ENCODE results near the gene IL21R.
A peak's percentile ranks its signal among the peaks of the same experiment; 100 is the strongest.

Gene IL21R

GRCh38 chr16:27491894-27492587 is 90.1 kb downstream of the IL21R start:
- DNase-seq (ENCODE audit: low read depth, low spot score): no peak
- CTCF ChIA-PET: interaction anchor here (1.2 kb wide), 1 partner anchor 10 kb away, joined by 3 read pairs; no protein-coding TSS in a partner anchor
- POLR2A ChIA-PET: no interaction called here
- no peak overlapping the region for H3K4me3 ChIP-seq (ENCODE audit: low read depth, low read length)
- TF ChIP-seq CTCF (IDR thresholded peaks at IDR 0.05; ENCODE audit: insufficient read depth, low read length, missing control alignments): no peak

DNA sequence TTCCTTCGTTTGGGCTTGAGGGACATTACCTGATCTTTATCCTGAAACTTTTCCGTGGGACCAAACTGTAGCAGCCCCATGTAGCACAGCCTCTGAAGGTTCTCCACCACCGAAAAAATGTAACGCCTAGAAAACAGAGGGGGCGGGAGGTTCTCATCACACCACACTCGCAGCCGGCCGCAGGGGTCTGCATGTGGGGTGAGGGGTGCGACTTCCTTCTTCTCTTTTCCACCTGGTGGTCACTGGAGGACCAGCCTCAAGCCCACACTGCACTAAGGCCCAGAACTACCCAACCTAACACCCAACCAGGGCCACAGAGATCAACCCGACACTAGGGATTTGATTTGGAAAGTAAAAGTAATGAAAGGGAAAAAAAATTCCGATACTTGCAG is 90.6 kb downstream of the IL21R start:
- TF ChIP-seq CTCF (IDR thresholded peaks at IDR 0.05; ENCODE audit: insufficient read depth, low read length, missing control alignments): no peak
- DNase-seq (ENCODE audit: low read depth, low spot score): no peak
- ChIA-PET CTCF (no interaction called here), POLR2A (no interaction called here)
- no peak overlapping the region for H3K4me3 ChIP-seq (ENCODE audit: low read depth, low read length)

DNA sequence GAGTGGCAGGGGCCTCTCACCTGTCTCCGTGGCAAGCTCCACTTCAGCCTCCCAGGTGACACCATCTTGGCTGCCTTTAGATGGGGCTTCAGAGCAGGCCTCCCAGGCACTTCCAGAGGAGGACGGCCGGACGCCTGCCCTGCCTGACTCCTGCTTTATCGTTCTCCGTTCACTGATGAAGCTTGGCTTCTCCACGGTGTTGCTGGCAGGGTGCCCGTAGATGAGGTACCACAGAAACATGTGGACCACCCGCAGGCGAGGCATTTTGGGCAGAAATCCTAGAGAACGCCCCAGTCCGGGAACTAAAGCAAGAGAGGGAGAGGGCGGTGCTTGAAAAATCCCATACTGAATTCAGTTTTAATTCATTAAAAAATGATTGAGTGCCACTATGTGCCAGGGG is 93.2 kb downstream of the IL21R start:
- no peak overlapping the region for H3K4me3 ChIP-seq (ENCODE audit: low read depth, low read length)
- ChIA-PET CTCF (interaction anchor here (0.6 to 1.1 kb wide), 5 partner anchors 16 to 576 kb away, joined by 3 read pairs; no protein-coding TSS in a partner anchor), POLR2A (interaction anchor here (1.2 to 1.3 kb wide), 2 partner anchors 19 to 33 kb away, joined by 3 read pairs; no protein-coding TSS in a partner anchor)
- no peak for TF ChIP-seq CTCF (IDR thresholded peaks at IDR 0.05; ENCODE audit: insufficient read depth, low read length, missing control alignments)
- DNase-seq (ENCODE audit: low read depth, low spot score): peak; percentile 42

DNA sequence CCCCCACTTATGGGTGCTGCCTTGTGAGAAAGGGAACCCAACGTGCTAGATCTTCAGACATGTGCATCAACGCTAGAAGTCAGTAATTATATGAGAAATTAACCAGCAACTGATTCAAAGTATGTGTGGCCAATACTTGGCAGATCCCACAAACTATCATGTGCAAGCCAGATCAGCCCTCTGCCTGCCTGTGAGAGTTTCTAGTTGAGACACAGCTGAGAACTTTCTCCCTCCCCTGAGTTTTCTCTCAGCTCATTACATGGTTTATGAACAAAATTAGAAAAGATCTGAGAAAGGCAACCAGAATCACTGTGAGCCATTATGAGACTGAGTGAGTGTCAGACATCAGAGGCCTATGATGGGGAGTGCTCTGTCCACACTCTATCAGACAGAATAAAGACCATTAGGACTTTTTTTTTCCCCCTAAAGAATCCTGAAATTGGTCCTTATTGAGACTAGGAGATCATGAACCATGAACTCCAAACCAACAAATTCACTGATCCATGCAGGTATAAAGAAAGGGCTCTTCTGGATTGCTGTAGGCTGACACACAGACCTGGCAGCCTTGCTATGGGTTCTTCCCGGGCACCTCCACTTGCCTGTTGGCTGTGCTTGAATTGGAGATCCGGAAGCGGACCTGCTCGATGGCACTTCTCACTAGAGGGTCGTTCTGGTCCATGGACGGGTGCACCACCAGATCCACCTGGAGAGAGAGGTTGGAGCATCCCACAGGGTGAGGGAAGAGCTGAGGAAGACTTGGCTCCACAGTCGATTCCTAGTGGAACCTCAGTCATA is 96.3 kb downstream of the IL21R start:
- no peak for TF ChIP-seq CTCF (IDR thresholded peaks at IDR 0.05; ENCODE audit: insufficient read depth, low read length, missing control alignments)
- ChIA-PET CTCF (interaction anchor here (1.7 to 2.8 kb wide), 3 partner anchors 11 to 18 kb away, joined by 4 to 20 read pairs (median 4); no protein-coding TSS in a partner anchor), POLR2A (no interaction called here)
- no peak overlapping the region for H3K4me3 ChIP-seq (ENCODE audit: low read depth, low read length)
- DNase-seq (ENCODE audit: low read depth, low spot score): peak; percentile 7

DNA sequence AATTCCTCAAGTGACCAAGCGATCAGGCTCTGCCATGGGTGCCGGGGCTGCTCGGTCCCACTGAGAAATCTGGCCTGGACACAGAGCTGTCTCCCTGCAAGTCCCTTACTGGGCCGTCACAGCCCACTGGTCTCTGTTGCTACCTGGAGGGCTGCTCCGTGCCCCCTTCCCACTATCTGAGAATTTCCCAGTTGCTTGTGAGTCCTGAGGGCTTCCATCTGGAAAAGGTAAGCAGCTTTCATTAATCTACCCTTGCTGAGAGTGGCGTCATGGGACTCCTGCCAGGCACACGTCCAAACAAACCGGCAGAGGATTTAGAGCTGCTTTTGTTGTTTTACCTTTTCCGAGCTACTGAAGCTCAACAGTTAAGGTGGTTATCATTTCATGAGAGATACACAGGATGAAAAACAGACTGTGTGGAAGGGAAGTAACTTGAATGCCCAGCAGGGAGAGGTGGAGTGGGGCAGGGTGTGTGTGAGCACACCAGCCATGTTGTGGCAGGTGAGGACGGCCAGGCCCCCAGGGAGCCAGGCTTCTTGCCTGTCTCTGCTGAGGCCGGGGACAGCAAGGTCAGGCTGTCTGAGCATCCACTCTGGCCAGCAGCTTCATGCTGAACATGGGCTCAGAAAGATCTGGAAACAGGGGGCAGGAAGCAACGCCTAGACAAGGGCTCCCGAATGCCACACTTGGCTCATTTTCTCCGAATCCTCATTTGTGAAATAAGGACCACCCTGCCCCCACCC is 97.1 kb downstream of the IL21R start:
- CTCF ChIA-PET: interaction anchor here (0.8 to 2.8 kb wide), 3 partner anchors 10 to 17 kb away, joined by 3 to 20 read pairs (median 4); no protein-coding TSS in a partner anchor
- H3K4me3 ChIP-seq (ENCODE audit: low read depth, low read length): no peak overlapping the region
- no peak for TF ChIP-seq CTCF (IDR thresholded peaks at IDR 0.05; ENCODE audit: insufficient read depth, low read length, missing control alignments)
- no peak for DNase-seq (ENCODE audit: low read depth, low spot score)
- POLR2A ChIA-PET: no interaction called here

All from AG04449 (cell line).